ENCODE data around the gene BANP.

The BANP gene

DNA sequence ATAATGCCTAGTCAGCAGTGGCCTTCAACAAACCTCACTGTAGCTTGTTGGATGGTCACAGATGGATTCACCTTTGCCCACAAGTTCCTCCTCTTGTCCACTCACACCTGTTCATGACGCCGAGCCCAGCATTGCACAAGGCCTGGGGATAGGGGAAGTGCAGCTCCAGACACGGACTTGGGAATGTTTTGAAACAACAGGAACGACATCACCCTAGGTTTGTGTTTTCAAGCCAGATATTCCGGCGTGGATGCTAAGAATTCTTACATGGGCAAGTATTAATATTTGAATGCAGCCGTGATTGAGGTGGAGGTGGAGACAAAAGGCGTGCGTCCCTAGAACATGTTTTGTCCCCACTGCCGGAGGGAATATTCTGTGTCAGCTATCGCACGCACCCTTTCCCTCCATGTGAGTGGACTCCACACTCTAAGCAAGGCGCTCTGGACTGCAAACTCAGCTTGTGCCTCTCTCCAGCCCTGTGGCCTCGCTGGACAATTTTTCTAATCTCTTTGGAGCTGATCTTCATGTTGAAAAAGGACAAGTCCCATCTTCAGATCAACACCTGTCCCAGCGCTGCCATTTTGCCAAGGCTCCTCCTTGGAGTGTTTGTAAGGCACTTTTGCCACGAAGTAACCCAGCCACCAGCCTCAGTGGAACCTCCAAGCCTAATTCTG, 2.0 kb upstream of the BANP start:
- DNase-seq = no peak

DNA sequence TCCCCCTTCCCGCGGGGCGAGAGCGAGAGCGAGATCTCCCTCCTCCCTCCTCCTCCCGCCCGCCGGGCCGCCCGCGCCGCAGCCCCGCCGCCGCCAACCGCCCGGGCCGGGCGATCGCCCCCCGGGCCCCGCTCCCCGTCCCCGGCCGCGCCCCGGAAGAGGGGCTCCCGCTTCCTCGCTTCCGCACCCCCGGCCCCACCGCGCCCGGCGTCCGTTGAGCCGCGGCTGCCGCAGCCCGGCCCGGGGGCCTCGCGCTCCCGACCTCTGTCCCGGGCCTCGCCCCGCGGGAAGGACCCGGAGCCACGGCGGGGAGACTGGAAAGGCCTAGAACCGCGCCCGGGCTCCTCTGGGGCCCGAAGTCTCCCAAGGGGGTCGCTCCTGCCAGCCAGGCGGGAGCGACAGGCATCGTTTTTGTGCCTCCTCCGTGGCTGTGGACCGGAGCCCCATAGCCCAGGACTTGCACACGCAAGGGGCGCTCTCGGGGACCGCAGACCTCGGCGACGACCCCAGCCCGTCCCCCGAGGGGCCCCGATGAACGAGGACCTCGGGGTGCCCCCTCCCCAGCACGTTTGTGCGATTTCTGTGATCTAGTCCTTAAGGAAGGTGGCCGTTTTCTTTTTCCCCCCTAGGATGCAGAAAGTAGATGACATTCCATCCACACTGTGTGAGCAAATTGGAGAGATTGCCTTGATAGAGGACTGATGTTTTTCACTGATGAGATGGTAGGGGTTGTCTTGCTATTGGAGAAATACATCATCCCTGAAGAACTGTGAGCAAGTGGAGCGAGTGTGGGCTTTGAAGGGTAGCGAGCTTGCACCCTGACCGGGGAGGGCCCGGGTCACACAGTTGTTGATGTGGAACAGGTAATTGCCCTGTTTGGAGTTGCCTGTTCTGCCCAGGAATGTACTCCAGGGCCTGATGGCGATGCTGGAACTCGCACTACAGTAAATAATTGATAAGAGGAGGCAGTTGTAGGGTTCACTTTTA, 611 bp downstream of the BANP start:
- DNase-seq = peak; percentile 39

DNA sequence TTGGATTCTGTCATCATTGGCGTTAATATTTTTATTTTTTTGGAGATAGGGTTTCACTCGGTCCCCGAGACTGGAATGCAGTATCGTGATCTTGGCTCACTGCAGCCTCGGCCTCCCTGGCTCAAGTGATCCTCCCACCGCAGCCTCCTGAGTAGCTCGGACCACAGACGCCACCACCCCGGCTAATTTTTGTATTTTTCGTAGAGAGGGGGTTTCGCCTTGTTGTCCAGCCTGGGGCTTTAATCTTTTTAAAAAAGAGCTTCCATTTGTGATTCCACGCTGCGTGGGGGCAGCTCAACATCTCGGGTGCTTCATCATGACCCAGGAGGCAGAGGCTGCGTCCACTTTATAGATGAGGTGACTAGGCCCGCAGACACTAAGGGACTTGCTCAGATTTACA, 1.5 kb downstream of the BANP start:
- no peak for DNase-seq

DNA sequence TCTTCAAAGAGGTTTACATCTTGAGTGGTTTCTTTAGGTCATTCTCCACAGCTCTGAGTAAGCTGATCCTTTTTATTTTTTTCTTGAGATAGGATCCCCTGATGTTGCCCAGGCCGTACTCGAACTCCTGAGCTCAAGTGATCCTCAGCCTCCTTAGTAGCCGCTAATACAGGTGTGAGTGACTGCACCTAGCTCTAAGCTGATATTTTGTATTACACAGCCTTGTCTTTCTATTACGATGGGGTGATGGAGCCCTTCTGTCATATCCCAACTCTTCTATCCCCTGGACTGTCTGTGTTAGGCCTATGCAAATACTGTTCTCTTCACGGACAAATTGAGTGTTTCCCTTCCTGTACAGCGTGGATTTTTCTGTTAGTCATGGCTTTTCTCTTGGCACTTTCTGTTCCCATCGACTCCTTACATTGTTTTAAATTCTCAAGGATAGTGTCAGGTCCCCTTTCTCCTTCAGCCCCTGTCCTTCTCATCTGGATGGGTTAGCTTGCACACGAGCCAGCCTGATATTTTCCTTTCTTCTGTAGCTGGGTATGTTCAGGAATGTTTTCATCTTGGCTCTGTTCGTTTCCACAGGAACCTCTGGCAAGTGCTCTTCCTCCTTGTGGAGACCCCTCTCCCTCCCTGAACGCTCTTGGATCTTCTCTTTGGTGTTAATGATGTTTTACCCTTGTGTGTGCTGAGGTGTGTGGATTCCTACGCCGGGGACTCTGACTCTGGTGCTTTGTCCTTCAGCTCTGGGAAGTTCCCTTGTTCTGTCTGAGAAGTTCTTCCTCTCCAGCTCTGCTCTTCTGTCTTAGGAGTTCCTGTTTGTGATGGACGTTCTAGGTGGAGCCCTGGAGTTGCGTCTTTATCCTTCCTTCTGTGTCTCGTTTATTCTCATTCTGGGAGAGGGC, 2.3 kb downstream of the BANP start:
- no peak for DNase-seq

DNA sequence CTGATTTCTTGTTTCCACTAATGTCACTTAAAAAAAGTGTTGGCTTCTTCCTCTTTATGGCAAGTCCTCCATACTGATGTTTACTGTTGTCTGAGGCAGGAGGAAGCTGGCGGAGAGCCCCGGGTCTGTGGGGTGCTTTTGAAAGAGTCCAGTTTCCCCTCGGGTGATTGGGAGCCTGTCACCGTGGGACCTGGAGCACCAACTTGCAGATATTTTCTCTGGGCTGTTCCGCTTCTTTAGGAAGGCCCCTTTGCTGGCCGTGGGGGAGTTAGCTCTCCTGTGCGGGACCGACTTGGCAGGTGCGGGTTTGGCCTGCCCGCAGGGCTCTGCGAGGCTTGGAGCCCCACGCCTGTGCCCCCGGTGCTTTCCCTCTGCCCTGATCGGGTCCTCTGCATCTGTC, 3.1 kb downstream of the BANP start:
- DNase-seq = no peak

DNA sequence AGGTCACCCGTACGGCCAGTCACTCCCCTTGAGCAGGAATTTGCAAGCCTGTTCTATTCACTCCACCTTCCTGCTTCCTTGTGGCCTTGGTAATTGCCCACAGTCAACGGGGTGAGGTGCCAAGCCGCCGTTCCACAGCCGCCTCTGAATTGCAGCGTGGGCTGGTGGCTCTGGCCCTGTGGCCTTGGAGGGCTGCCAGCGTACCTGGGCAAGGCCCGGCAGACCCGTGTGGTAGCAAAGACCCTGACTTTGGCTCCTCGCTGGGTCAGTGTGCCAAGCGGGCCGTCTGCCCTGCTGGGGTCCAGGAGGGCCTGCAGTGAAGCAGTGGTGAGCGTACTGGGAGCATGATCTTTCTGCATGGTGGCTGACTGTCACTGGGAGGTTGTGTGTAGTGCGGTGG, 3.6 kb downstream of the BANP start:
- DNase-seq = no peak

DNA sequence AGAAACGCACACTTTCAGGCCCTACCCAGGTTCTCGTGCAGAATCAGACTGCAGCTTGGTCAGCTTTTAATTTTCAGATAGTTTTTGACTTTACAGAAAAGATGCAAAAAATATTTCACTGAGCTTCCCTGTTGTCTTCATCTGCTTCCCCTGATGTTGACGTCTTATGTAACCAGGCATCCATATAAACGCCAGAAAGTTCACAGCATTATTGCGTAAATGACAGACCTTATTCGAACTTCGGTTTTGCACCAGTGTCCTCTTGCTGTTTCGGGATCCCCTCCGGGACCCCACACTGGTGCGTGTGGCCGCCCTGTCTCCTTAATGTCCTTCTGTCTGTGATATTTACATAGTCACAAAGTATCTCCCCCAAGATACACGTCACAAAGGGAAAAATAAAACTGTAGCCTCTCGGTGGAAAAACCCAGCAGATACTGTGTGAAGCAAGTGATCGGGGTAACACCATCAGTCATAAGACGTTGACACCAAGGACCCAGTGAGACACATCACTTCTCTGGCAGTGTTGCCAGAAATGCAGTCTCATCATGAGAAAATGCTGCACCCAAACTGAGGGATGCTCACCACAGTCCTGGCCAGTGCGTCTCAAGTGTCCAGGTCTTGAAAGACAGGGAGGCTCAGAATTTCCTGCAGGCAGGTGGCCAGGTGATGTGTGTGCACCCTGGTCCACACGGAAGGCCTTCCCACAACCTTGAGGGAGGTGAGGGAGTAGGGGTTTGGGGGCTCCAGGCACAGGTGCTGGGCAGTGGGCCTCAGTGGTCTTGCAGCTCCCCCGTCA, 4.3 kb downstream of the BANP start:
- no peak for DNase-seq

DNA sequence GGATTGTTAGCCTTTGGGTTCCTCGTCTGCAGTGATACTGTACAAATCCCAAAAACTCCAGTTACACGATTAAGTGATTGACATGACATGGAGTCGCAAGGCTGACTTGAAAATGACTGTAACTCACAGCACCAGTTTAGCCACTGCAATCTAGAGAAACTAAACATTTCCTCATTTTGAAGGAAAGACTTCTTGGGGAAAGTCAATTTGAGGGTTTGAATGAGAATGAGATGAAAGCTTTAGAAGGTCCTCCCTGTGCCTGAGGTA, 4.8 kb downstream of the BANP start:
- DNase-seq = no peak

DNA sequence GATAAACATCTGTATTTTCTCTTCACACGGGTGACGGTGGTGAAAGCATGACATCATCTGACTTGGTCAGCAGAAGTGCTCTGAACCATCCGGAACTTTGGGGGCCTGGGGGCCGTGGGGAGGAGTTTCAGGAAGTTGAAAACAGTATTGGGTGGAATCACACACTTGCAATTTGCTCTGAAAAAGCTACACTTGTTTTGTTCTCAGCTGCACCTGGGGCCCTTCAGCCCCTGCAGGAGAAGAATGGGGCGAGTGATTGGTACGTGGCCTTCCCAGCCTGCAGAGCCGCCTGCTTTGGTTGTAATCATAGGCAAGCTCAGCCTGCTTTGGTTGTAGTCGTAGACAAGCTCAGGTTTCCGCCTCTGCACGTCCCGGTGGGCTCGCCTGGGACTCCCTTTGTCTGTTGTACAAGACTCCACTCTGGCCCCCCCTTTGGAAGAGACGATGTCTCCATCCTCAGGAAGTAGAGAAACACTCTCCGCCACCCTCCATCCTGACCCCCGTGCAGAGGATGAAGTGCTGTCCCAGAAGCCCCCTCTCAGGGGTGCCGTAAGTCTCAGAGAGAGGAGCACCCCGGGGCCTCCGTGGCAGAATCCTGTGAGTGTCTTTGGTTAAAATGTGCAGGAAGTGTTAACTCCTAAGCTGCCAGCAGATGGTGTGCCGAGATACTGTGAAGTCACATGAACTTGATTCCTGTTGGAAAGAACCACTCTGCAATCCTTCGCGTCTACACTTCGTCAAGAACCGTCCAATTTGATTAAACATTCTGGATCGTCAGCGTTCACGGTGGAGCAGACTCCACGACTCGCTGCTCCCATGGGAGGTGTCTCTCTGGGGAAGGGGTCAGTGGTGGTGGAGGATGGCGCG, 5.4 kb downstream of the BANP start:
- DNase-seq = peak; percentile 85

DNA sequence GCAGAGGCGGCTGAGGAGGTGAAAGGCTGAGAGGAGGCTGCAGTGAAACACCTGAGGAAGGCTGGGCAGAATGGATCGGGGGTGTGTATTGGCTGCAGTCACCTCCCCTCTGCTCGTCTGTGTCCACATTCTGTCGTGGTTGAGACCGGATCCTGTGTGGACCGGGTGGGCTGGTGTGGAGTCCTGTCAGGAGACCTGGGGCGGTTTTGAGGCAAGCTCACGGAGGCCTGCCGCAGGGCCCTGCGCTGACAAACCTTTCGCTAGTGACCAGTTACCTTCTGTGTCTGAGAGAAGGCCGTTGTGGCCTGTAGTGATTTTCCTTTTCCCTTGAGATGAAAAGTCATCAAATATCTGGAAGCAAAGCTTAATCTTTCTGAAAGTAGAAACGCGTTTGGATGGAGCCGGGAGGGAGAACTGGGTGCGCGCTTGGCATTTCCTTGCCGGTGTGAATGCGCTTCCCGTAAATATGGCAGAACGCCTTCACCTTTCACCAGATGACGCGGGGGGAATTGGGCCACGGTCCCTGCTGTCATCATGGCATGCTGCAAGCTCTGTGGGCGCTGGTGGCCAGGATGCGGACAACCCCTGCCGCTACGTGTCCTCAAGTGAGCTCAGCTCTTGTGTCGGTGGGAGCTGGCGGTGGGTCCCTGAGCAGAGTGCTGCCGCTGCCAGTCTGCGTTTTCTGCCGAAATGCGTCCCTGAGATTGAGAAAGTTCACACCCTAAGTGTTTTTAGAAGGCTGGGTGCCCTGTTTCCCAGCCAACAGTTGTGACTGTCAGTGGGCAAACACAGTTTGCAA, 6.3 kb downstream of the BANP start:
- no peak for DNase-seq

DNA sequence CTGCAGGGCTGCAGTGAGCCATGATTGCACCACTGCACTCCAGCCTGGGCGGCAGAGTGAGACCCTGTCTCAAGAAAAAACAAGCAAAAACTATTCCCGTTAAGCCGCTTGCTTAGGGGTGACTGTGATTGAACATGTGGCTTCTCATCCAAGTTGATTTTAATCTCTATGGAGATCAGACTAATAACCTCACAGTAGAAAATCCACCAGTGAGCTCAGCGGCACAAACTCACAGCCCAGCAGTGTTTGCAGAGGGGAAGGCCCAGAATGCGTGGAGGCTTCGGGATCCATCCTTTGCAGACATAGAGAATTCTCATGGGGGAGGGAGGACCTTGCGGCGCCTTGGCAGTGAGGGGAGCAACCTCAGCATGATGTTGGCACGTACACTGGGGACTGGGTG, 7.4 kb downstream of the BANP start:
- DNase-seq = no peak

DNA sequence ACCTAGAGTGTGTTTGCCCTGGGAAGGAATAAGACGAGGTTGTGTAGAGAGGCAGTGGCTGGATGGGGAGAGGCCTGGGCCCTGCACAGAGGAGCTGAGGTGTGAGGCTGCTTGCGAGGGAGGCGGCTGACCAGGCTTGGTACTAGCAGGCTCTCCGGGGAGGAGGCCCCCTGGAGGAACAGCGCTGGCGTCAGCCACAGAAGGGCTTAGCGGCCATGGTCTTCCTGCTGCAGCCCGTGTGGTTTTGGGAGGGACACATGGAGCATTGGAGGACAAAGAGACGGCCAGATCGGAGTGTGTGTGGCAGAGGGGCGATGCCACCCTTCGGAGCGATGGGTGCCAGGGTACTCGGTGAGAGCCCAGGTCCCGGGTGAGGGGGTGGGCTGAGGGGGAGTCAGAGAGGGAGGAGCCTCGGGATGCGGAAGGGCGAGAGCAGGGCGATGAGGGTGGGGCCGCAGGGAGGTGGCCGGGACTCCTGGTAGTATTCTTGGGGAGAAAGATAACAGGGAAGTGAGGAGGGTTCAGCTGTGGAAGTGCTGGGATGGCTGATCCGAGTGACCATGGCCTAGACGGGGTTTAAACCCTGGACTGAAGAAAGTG, 8.3 kb downstream of the BANP start:
- no peak for DNase-seq

DNA sequence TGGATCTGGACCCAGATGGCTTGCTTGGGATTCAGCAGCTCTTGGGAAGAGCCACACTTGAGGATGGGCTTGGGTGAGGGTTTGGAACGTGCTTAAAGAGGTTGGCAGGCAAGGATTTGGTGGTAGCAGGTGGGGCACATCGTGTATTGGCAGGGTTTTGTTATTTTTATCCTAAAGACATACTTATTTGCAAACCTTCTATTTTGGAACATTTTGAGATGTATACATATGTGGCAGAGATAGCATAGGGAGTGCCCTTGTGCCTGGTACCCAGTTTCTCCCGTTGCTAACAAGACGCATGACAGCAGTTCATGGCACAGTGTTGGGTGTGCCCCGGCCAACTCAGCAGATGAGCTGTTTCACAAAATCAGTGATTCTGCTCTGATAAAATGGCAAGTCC, 9.1 kb downstream of the BANP start:
- DNase-seq = no peak

DNA sequence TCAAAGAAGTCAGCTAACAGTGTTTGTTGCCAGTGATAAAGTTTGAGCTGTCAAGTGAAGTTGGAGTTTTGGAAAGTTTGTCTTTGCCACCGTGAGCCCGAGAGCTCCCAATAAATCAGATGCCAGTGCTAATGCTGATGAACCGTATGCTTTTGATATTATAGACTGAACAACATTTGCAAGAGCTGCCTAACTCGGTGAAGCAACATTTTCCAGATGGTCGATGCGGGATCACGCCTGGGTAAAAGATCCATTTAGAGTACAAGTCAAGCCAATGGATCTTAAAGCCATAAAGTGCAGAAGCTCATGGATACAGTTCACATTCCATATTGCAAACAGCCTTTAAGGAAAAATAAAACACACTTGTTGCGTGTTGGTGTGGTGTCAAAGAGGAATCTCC, 9.6 kb downstream of the BANP start:
- no peak for DNase-seq

DNA sequence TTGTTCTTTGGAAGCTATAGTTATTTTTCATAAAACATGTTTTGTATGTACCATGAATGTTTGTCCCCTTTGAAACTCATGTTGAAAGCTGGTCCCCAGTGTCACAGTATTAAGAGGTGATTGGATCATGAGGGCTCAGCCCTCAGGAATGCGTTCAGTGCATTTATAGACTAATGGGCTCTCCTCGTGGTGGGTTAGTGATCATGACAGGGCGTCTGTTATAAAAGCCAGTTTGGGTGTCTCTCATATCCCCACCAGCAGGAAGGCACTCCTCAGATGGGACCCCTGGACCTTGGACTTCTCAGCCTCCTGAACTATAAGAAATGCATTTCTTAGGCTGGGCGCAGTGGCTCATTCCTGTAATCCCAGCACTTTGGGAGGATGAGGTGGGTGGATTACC, 10.4 kb downstream of the BANP start:
- DNase-seq = no peak

DNA sequence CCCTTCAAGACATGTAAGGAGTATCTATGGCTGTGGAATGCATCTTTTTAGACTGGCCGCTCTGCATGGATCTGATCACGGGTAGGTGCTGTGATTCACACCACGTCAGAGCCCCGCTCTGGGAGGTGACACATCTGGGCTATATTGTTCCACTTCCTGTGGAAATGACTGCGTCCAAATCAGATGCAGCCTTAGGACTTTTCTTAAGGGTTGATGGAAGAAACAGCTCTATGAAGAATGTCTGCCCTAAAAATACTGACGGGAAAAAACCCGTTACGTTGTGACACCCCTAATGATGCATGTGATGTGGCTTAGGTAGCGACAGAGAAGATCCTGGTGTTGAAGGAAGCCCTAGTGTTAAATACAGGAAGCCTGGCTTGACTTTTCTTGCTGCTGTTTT, 12.2 kb downstream of the BANP start:
- peak; percentile 83 for DNase-seq

DNA sequence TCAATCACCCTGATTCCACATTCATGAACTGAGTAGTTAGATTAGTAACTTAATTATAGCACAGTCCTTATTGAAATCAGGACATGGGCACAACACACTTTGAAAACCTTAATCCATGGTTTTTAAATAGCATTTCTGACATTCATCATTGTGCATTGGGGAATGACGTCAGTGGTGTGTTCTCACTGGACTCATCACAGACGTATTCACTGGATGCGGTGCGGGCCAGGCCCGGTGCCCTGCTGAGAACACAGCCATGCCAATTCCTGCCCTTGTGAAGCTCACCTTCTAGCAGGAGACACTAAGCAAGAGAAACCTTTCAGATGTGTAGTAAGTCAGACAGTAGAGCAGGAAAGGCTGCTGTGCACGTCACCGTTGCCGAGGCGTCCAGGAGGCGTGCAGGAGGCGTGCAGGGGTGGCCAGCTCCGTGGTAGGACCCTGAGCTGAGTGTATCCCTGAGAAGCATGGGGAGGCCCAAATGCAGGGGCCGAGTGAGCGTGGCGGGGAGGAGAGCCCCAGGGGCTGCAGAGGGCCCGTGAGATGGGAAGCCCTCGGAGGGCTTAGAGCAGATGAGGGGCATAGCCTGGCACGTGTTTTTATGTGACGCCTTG, 12.9 kb downstream of the BANP start:
- DNase-seq = no peak

DNA sequence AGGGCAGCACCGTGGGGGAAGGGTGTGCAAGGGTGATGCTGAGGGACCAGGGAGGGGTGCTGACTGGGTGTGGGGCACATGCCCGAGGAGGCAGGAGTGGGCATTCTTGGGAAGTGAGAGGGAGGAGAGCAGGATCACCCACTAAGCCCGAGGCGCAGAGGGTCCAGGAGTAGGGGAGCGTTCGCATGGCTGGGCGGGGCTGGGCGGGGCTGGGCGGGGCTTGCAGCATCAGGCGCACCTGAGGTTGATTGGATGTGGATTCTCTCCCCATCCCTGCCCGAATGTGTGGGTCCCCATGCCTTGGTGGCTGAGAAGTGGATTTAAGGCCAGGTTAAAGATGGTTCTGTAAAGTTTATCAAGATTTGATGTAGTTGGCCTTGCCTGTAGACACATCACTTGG, 14.2 kb downstream of the BANP start:
- no peak for DNase-seq

DNA sequence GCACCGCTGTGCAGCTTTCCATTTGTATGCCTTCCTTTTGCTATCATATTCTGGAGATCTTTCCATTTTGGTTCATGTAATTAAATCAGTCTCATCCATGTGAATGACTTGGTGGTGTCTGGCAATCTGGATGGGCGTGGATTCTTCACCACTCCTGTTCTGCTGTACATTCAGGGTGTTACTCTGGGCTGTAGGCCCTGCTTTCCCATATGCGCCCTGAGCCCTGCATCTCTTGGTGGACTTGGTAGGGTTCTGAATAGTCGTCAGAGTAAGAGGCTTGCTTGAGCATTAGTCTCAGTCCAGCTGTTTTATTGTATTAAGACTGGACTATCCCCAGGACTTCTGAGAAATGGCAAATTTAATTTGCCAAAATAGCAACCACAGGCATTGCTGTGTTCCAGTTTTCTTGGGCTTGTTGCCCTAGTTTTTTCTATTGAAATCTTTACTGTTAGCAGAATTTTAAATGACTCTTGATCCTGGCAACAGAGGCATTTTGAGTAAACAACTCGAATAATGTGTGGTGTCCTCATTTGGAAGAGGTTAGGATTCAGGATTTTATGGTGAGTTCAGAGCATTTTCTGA, 14.9 kb downstream of the BANP start:
- DNase-seq = no peak
